NCI-H1436 (cell line): Measurements from ENCODE around the gene UGT1A8.

Experiments
- DNase-seq: peaks from one replicate; lab custom pipeline; 2025; lab: John Stamatoyannopoulos, UW

Gene UGT1A8

GRCh38 chr2:233764761-233765160 lies 147.3 kb downstream of the UGT1A8 start:
- DNase-seq = no peak

- DNase-seq = no peak
Measured at GRCh38 chr2:233766416-233766815, 149.0 kb downstream of the UGT1A8 start.

GRCh38 chr2:233768076-233768475 lies 150.6 kb downstream of the UGT1A8 start:
- DNase-seq = no peak

GRCh38 chr2:233769260-233769659 lies 151.8 kb downstream of the UGT1A8 start:
- DNase-seq = no peak

GRCh38 chr2:233772153-233772552 lies 154.7 kb downstream of the UGT1A8 start:
- no peak for DNase-seq

- no peak for DNase-seq
Measured at GRCh38 chr2:233772583-233772982, 155.2 kb downstream of the UGT1A8 start.

GRCh38 chr2:233773854-233774253 lies 156.4 kb downstream of the UGT1A8 start:
- no peak for DNase-seq

- no peak for DNase-seq
Measured at GRCh38 chr2:233775414-233775813, 158.0 kb downstream of the UGT1A8 start.

GRCh38 chr2:233778030-233778429 lies 160.6 kb downstream of the UGT1A8 start, which contains the start of gene MROH2A:
MROH2A (plus strand) TSS chr2:233778330; CDS start chr2:233779359, 1,029 bp downstream.
- no peak for DNase-seq

- DNase-seq = no peak
Measured at GRCh38 chr2:233779722-233780121, 162.3 kb downstream of the UGT1A8 start.

GRCh38 chr2:233780771-233781170 lies 163.3 kb downstream of the UGT1A8 start:
- DNase-seq = no peak

GRCh38 chr2:233789554-233789953 lies 172.1 kb downstream of the UGT1A8 start:
- no peak for DNase-seq

GRCh38 chr2:233791151-233791882 lies 173.9 kb downstream of the UGT1A8 start:
- no peak for DNase-seq

- no peak for DNase-seq
Measured at GRCh38 chr2:233791883-233792329, 174.5 kb downstream of the UGT1A8 start.

GRCh38 chr2:233792720-233793119 lies 175.3 kb downstream of the UGT1A8 start:
- DNase-seq = no peak

GRCh38 chr2:233793465-233794127 lies 176.2 kb downstream of the UGT1A8 start:
- no peak for DNase-seq

GRCh38 chr2:233794128-233794658 lies 176.8 kb downstream of the UGT1A8 start:
- DNase-seq = no peak

GRCh38 chr2:233795735-233796171 lies 178.3 kb downstream of the UGT1A8 start:
- DNase-seq = no peak

- no peak for DNase-seq
Measured at GRCh38 chr2:233796254-233796653, 178.8 kb downstream of the UGT1A8 start.

- DNase-seq = no peak
Measured at GRCh38 chr2:233798335-233799086, 181.1 kb downstream of the UGT1A8 start.

- DNase-seq = no peak
Measured at GRCh38 chr2:233799087-233799665, 181.7 kb downstream of the UGT1A8 start.

- no peak for DNase-seq
Measured at GRCh38 chr2:233799716-233800115, 182.3 kb downstream of the UGT1A8 start.
